NCI-H1436 treated with DMSO at 0.1 percent for 48 hours (cell line): ENCODE measurements around the gene ADAMTS12.

Source experiments
- DNase-seq: peaks from one replicate; lab custom pipeline; 2025; lab: John Stamatoyannopoulos, UW

ADAMTS12 gene

GRCh38 chr5:33753704-33754103, 138.1 kb downstream of the ADAMTS12 start:
- DNase-seq: no peak

- no peak for DNase-seq
Measured at GRCh38 chr5:33748754-33749153, 143.0 kb downstream of the ADAMTS12 start.

GRCh38 chr5:33745101-33745770, 146.6 kb downstream of the ADAMTS12 start:
- DNase-seq: no peak

- DNase-seq: no peak
Measured at GRCh38 chr5:33743099-33743498, 148.7 kb downstream of the ADAMTS12 start.

- DNase-seq: no peak
Measured at GRCh38 chr5:33742181-33742580, 149.6 kb downstream of the ADAMTS12 start.

- DNase-seq: no peak
Measured at GRCh38 chr5:33738967-33739366, 152.8 kb downstream of the ADAMTS12 start.

GRCh38 chr5:33738097-33738496, 153.7 kb downstream of the ADAMTS12 start:
- no peak for DNase-seq

- no peak for DNase-seq
Measured at GRCh38 chr5:33737697-33738096, 154.1 kb downstream of the ADAMTS12 start.

- no peak for DNase-seq
Measured at GRCh38 chr5:33737284-33737683, 154.5 kb downstream of the ADAMTS12 start.

GRCh38 chr5:33736510-33736909, 155.3 kb downstream of the ADAMTS12 start:
- no peak for DNase-seq

- DNase-seq: no peak
Measured at GRCh38 chr5:33735072-33735471, 156.7 kb downstream of the ADAMTS12 start.

- no peak for DNase-seq
Measured at GRCh38 chr5:33734537-33734936, 157.3 kb downstream of the ADAMTS12 start.

GRCh38 chr5:33733225-33733624, 158.6 kb downstream of the ADAMTS12 start:
- no peak for DNase-seq

- DNase-seq: no peak
Measured at GRCh38 chr5:33726422-33727165, 165.2 kb downstream of the ADAMTS12 start.

GRCh38 chr5:33725806-33726205, 166.0 kb downstream of the ADAMTS12 start:
- DNase-seq: no peak

GRCh38 chr5:33721491-33722200, 170.1 kb downstream of the ADAMTS12 start:
- DNase-seq: no peak

GRCh38 chr5:33720176-33720575, 171.6 kb downstream of the ADAMTS12 start:
- no peak for DNase-seq

- DNase-seq: no peak
Measured at GRCh38 chr5:33719769-33720168, 172.0 kb downstream of the ADAMTS12 start.

GRCh38 chr5:33715661-33716060, 176.1 kb downstream of the ADAMTS12 start:
- no peak for DNase-seq

GRCh38 chr5:33713136-33713765, 178.5 kb downstream of the ADAMTS12 start:
- no peak for DNase-seq

- DNase-seq: no peak
Measured at GRCh38 chr5:33712664-33713063, 179.1 kb downstream of the ADAMTS12 start.

- DNase-seq: no peak
Measured at GRCh38 chr5:33711094-33711679, 180.6 kb downstream of the ADAMTS12 start.
